DND-41 (cell line): ENCODE results near the gene KCNK4.

ENCODE experiments used
- ATAC-seq: fragments of 200-7000 bp; cut with Tn5 transposase; 3 replicates; pipeline ENCODE4 v1.9.1; 2021; ENCODE audit warnings: low read depth; ENCODE audit not compliant: insufficient read depth
- DNase-seq: peaks from one replicate; pipeline ENCODE4 v3.0.0-alpha.2; 2020
- H2AFZ ChIP-seq: 2 replicates; pipeline ENCODE4 v1.6.0; 2012; ENCODE audit warnings: low read depth, low read length
- H3K27ac ChIP-seq: 2 replicates; pipeline ENCODE4 v1.5.1; 2012; ENCODE audit warnings: low read length, inconsistent platforms
- H3K27me3 ChIP-seq: fragments of 200-600 bp; sonication (generic); 2 replicates; pipeline ENCODE4 v1.6.0; 2012; ENCODE audit warnings: low read length, mild to moderate bottlenecking, inconsistent platforms; ENCODE audit not compliant: insufficient read depth, poor library complexity
- H3K36me3 ChIP-seq: 2 replicates; pipeline ENCODE4 v1.5.1; 2012; ENCODE audit warnings: low read length, inconsistent platforms; ENCODE audit not compliant: insufficient read depth
- H3K4me1 ChIP-seq: 2 replicates; pipeline ENCODE4 v1.5.1; 2012; ENCODE audit warnings: mild to moderate bottlenecking, low read length; ENCODE audit not compliant: insufficient read depth
- H3K4me2 ChIP-seq: 2 replicates; pipeline ENCODE4 v1.6.0; 2012; ENCODE audit warnings: mild to moderate bottlenecking, moderate library complexity, low read length, inconsistent platforms; ENCODE audit not compliant: insufficient read depth
- H3K4me3 ChIP-seq, 2 experiments: fragments of 200-600 bp in 1 of 2; shearing (Covaris generic) in 1 of 2; 2 replicates each; pipeline ENCODE4 v1.5.1; 2012 to 2016; ENCODE audit warnings: inconsistent platforms in 2 of 2, low read length in 2 of 2, mild to moderate bottlenecking in 2 of 2, low read depth in 1 of 2, moderate library complexity in 1 of 2
- H3K79me2 ChIP-seq: 2 replicates; pipeline ENCODE4 v1.6.0; 2012; ENCODE audit warnings: low read length, inconsistent platforms; ENCODE audit not compliant: insufficient read depth
- H3K9ac ChIP-seq: 2 replicates; pipeline ENCODE4 v1.6.0; 2012; ENCODE audit warnings: low read depth, mild to moderate bottlenecking, inconsistent platforms, low read length, moderate library complexity
- H3K9me3 ChIP-seq: 2 replicates; pipeline ENCODE4 v1.5.1; 2012; ENCODE audit warnings: low read length, moderate library complexity, mild to moderate bottlenecking, inconsistent platforms; ENCODE audit not compliant: insufficient read depth, severe bottlenecking
- H4K20me1 ChIP-seq: 2 replicates; pipeline ENCODE4 v1.6.0; 2012; ENCODE audit warnings: low read length; ENCODE audit not compliant: insufficient read depth
- EZH2 ChIP-seq: IDR thresholded peaks from 3 replicates; pipeline ENCODE4 v1.6.1; 2012; ENCODE audit warnings: borderline replicate concordance, low read depth, mild to moderate bottlenecking, moderate library complexity, low read length, inconsistent platforms; ENCODE audit not compliant: severe bottlenecking
- TF ChIP-seq, protein P1 (sequence below): IDR thresholded peaks from 2 replicates; pipeline ENCODE4 v1.5.1; 2012; ENCODE audit warnings: borderline replicate concordance, low read length, moderate library complexity, mild to moderate bottlenecking; ENCODE audit not compliant: poor library complexity, severe bottlenecking; ENCODE audit errors: extremely low read depth

Gene KCNK4

DNA sequence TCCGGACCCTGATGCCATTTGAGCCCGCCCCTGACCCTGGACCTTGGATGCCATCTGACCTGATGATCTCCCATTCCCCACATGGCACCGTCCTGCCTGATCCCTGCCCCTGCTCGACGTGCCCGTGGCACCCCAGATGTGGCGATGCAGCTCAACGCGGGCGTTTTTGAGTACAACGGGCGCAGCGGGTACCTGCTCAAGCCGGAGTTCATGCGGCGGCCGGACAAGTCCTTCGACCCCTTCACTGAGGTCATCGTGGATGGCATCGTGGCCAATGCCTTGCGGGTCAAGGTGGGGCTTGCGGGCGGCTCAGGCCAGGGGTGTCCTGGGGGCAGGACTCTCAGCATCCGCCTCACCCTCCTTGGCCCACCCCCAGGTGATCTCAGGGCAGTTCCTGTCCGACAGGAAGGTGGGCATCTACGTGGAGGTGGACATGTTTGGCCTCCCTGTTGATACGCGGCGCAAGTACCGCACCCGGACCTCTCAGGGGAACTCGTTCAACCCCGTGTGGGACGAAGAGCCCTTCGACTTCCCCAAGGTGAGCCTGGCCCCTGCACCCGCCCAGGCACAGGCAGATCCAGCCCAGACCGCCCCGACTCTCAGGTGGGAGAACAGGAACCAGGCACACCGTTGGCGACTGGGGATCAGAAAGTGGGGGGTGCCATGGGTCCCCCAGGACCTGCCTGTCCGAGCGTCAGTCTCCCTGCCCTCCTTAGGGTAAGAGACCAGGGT lies 28.7 kb upstream of the KCNK4 start:
- Histone ChIP-seq H3K4me2 (no peak overlapping the region), H3K9ac (no peak overlapping the region), H3K79me2 (no peaks in the 10 kb centered on the region), H3K4me3 (no peak overlapping the region), H3K9me3 (no peaks in the 10 kb centered on the region), H4K20me1 (no peaks in the 10 kb centered on the region), H3K4me1 (no peaks in the 10 kb centered on the region), H3K27ac (no peak overlapping the region), H2AFZ (no peak overlapping the region), H3K36me3 (peaks cover 44% of the 10 kb centered on the region), H3K27me3 (no peaks in the 10 kb centered on the region)
- DNase-seq (no peak), ATAC-seq (no peak)
- TF ChIP-seq, protein P1, sequence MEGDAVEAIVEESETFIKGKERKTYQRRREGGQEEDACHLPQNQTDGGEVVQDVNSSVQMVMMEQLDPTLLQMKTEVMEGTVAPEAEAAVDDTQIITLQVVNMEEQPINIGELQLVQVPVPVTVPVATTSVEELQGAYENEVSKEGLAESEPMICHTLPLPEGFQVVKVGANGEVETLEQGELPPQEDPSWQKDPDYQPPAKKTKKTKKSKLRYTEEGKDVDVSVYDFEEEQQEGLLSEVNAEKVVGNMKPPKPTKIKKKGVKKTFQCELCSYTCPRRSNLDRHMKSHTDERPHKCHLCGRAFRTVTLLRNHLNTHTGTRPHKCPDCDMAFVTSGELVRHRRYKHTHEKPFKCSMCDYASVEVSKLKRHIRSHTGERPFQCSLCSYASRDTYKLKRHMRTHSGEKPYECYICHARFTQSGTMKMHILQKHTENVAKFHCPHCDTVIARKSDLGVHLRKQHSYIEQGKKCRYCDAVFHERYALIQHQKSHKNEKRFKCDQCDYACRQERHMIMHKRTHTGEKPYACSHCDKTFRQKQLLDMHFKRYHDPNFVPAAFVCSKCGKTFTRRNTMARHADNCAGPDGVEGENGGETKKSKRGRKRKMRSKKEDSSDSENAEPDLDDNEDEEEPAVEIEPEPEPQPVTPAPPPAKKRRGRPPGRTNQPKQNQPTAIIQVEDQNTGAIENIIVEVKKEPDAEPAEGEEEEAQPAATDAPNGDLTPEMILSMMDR: no peak
- no peak for TF ChIP-seq EZH2

DNA sequence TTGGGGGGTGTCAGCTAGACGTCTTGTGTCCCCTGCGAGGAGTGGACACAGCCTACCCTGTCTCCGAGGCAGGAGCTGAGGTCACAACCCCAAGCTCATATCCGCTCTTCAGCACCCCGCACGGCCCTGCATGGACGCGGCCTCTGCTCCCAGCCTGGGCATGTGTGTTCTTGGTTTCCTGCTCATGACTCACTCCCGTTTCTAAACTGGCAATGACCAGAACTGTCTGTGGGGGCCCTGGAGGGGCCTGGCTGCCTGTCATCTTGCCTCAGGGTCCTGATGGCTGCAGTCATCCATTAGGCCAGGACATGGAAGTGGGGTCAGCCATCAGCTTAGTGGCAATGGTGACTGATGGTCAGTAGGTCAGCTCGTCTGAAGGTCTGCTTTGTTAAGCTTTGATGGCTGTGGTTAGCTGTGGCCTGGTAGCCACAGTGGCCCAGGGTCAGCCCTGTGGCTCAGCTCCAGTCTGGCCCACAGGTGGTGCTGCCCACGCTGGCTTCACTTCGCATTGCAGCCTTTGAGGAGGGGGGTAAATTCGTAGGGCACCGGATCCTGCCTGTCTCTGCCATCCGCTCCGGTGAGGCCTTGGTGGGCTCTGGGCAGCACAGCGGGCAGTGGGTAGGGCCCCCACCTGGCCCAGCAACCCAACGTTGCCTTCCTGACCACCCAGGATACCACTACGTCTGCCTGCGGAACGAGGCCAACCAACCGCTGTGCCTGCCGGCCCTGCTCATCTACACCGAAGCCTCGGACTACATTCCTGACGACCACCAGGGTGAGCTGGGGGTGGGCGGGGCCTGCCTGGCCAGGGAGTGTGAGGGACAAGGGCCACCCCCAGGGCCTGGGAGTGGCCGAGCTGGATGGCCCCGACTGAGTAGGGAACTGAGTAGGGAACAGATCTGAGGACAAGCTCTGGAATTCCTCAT lies 27.8 kb upstream of the KCNK4 start:
- TF ChIP-seq, protein P1: no peak
- no peak for TF ChIP-seq EZH2
- no peak overlapping the region for H3K27ac ChIP-seq
- H3K9ac ChIP-seq: no peak overlapping the region
- H3K4me3 ChIP-seq: no peak overlapping the region
- H4K20me1 ChIP-seq: no peaks in the 10 kb centered on the region
- no peak overlapping the region for H2AFZ ChIP-seq
- no peak overlapping the region for H3K4me2 ChIP-seq
- H3K79me2 ChIP-seq: peaks cover 1% of the 10 kb centered on the region; the same call in 1 of the 2 replicates
- DNase-seq (no peak), ATAC-seq (no peak)
- H3K36me3 ChIP-seq: peaks cover 44% of the 10 kb centered on the region
- H3K27me3 ChIP-seq: no peaks in the 10 kb centered on the region
- no peaks in the 10 kb centered on the region for H3K9me3 ChIP-seq
- peaks cover 5% of the 10 kb centered on the region for H3K4me1 ChIP-seq

DNA sequence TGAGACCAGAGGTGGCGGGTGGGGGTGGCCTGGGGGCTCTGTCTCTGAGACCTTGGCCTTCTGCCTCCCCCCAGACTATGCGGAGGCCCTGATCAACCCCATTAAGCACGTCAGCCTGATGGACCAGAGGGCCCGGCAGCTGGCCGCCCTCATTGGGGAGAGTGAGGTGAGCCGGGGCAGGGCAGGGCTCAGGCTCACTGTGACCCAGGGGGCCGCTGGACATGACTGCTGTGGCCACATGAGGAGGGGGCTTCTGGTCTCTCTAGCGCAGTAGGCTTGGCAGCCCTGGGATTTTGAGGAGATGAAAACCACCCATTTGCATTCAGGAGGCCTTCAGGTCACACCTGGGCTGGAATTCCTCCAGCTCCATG lies 27.2 kb upstream of the KCNK4 start:
- Histone ChIP-seq H4K20me1 (no peaks in the 10 kb centered on the region), H3K4me2 (no peak overlapping the region), H3K4me1 (peaks cover 11% of the 10 kb centered on the region), H3K9ac (no peak overlapping the region), H2AFZ (no peak overlapping the region), H3K79me2 (peaks cover 8% of the 10 kb centered on the region), H3K27ac (no peak overlapping the region), H3K4me3 (no peak overlapping the region), H3K36me3 (peaks cover 38% of the 10 kb centered on the region), H3K9me3 (no peaks in the 10 kb centered on the region), H3K27me3 (no peaks in the 10 kb centered on the region)
- ATAC-seq (no peak), DNase-seq (no peak)
- TF ChIP-seq, protein P1: no peak
- no peak for TF ChIP-seq EZH2
